WERI-Rb-1 (cell line): ENCODE data around the gene GLIPR1.
A peak's percentile ranks its signal among the peaks of the same experiment; 100 is the strongest.
"Not testable (repeated sequence)": the region's sequence is repeated elsewhere in the genome, so short reads cannot be mapped to it uniquely, and the experiment has no call there.

ENCODE experiments used
- DNase-seq: peaks from one replicate; pipeline ENCODE4 v3.0.0-alpha.2; 2020
- H3K27ac ChIP-seq: fragments of 250-450 bp; sonication (Bioruptor Pico); 2 replicates; pipeline ENCODE4 v1.5.1; 2020; ENCODE audit warnings: mild to moderate bottlenecking, moderate library complexity
- H3K27me3 ChIP-seq: fragments of 250-450 bp; sonication (Bioruptor Pico); 2 replicates; pipeline ENCODE4 v1.5.1; 2021; ENCODE audit warnings: mild to moderate bottlenecking, low read depth, moderate library complexity; ENCODE audit not compliant: insufficient read depth, severe bottlenecking
- H3K36me3 ChIP-seq: fragments of 250-450 bp; sonication (Bioruptor Pico); 2 replicates; pipeline ENCODE4 v1.5.1; 2020; ENCODE audit warnings: mild to moderate bottlenecking, moderate library complexity
- H3K4me3 ChIP-seq: 2 replicates; pipeline ENCODE4 v1.5.1; 2011; ENCODE audit warnings: low read depth, mild to moderate bottlenecking, control low read depth, low read length
- H3K9me3 ChIP-seq: fragments of 250-450 bp; sonication (Bioruptor Pico); 2 replicates; pipeline ENCODE4 v1.5.1; 2021; ENCODE audit warnings: mild to moderate bottlenecking, moderate library complexity; ENCODE audit not compliant: severe bottlenecking
- CTCF ChIP-seq: IDR thresholded peaks from 2 replicates; pipeline ENCODE4 v1.5.1; 2011; ENCODE audit warnings: low read depth, mild to moderate bottlenecking, control low read depth, inconsistent platforms, low read length

Gene GLIPR1

GRCh38 chr12:75480469-75480949 lies at the start of gene GLIPR1:
TSS of gene GLIPR1 (plus strand) at chr12:75480755. CDS start at chr12:75480881, 126 bp downstream.
- no peak for TF ChIP-seq CTCF
- Histone ChIP-seq H3K9me3 (no peaks in the 10 kb centered on the region), H3K27ac (no peak within 1 kb of the TSS), H3K36me3 (no peaks in the 10 kb centered on the region), H3K4me3 (no peak within 1 kb of the TSS), H3K27me3 (no peaks in the 10 kb centered on the region)
- no peak for DNase-seq

GRCh38 chr12:75432924-75433323 lies 47.6 kb upstream of the GLIPR1 start:
- Histone ChIP-seq H3K27me3 (no peaks in the 10 kb centered on the region), H3K27ac (no peak overlapping the region), H3K9me3 (peaks cover 14% of the 10 kb centered on the region), H3K36me3 (no peaks in the 10 kb centered on the region), H3K4me3 (no peak overlapping the region)
- no peak for TF ChIP-seq CTCF
- DNase-seq = no peak

GRCh38 chr12:75437564-75437963 lies 43.0 kb upstream of the GLIPR1 start:
- DNase-seq = no peak
- Histone ChIP-seq H3K27ac (no peak overlapping the region), H3K36me3 (no peaks in the 10 kb centered on the region), H3K4me3 (no peak overlapping the region), H3K9me3 (peaks cover 10% of the 10 kb centered on the region), H3K27me3 (no peaks in the 10 kb centered on the region)
- TF ChIP-seq CTCF = 0 out of 2 replicates have a peak, but pooled peaks have one; percentile 17

GRCh38 chr12:75438059-75438754 lies 42.3 kb upstream of the GLIPR1 start:
- H3K27ac ChIP-seq = no peak overlapping the region
- peaks cover 10% of the 10 kb centered on the region for H3K9me3 ChIP-seq
- no peak for TF ChIP-seq CTCF
- DNase-seq = no peak
- H3K36me3 ChIP-seq = no peaks in the 10 kb centered on the region
- no peaks in the 10 kb centered on the region for H3K27me3 ChIP-seq
- H3K4me3 ChIP-seq = no peak overlapping the region

GRCh38 chr12:75439048-75439447 lies 41.5 kb upstream of the GLIPR1 start:
- Histone ChIP-seq H3K36me3 (no peaks in the 10 kb centered on the region), H3K27me3 (no peaks in the 10 kb centered on the region), H3K27ac (no peak overlapping the region), H3K9me3 (peaks cover 10% of the 10 kb centered on the region), H3K4me3 (no peak overlapping the region)
- no peak for DNase-seq
- no peak for TF ChIP-seq CTCF

- no peak for TF ChIP-seq CTCF
- no peak for DNase-seq
- Histone ChIP-seq H3K27ac (no peak overlapping the region), H3K36me3 (no peaks in the 10 kb centered on the region), H3K27me3 (no peaks in the 10 kb centered on the region), H3K4me3 (no peak overlapping the region), H3K9me3 (peaks cover 10% of the 10 kb centered on the region)
Measured at GRCh38 chr12:75439930-75440329, 40.6 kb upstream of the GLIPR1 start.

- not testable (repeated sequence) for DNase-seq, H3K27me3 ChIP-seq, H3K4me3 ChIP-seq, H3K9me3 ChIP-seq, H3K27ac ChIP-seq, H3K36me3 ChIP-seq
Measured at GRCh38 chr12:75441687-75442449, 38.7 kb upstream of the GLIPR1 start.

GRCh38 chr12:75442454-75442853 lies 38.1 kb upstream of the GLIPR1 start:
- not testable (repeated sequence) for H3K4me3 ChIP-seq, DNase-seq, H3K27me3 ChIP-seq, H3K9me3 ChIP-seq, H3K36me3 ChIP-seq, H3K27ac ChIP-seq
